SK-N-SH treated with all-trans-retinoic acid at 6 μM for 48 hours (cell line): ENCODE data around the gene ZC4H2.
"Not testable (repeated sequence)": the region's sequence is repeated elsewhere in the genome, so short reads cannot be mapped to it uniquely, and the experiment has no call there.

Experiments used
- ATAC-seq: fragments of 200-7000 bp; cut with Tn5 transposase; 3 replicates; pipeline ENCODE4 v1.9.1; 2020; ENCODE audit warnings: mild to moderate bottlenecking, moderate library complexity
- ARNTL ChIP-seq: fragments of 450-650 bp; formaldehyde crosslinking; IDR thresholded peaks from 2 replicates; pipeline ENCODE4 v1.5.0; 2020; ENCODE audit warnings: low read depth, mild to moderate bottlenecking, moderate library complexity, borderline replicate concordance
- BACH2 ChIP-seq: fragments of 250-450 bp; sonication (Bioruptor Pico); IDR thresholded peaks from 2 replicates; pipeline ENCODE4 v1.9.0; 2021; ENCODE audit warnings: mild to moderate bottlenecking, borderline replicate concordance
- CREB5 ChIP-seq: fragments of 250-450 bp; sonication (Bioruptor Pico); IDR thresholded peaks from 2 replicates; pipeline ENCODE4 v1.5.1; 2020; ENCODE audit warnings: low read depth, mild to moderate bottlenecking, moderate library complexity
- CSDC2 ChIP-seq: fragments of 250-450 bp; sonication (Bioruptor Pico); IDR thresholded peaks from 2 replicates; pipeline ENCODE4 v1.5.0; 2020; ENCODE audit warnings: mild to moderate bottlenecking, moderate library complexity
- CSRNP3 ChIP-seq: fragments of 250-450 bp; sonication (Bioruptor Pico); IDR thresholded peaks from 2 replicates; pipeline ENCODE4 v1.5.1; 2021; ENCODE audit warnings: mild to moderate bottlenecking, moderate library complexity
- ESRRG ChIP-seq: fragments of 250-450 bp; sonication (Bioruptor Pico); IDR thresholded peaks from 2 replicates; pipeline ENCODE4 v1.6.1; 2021; ENCODE audit warnings: mild to moderate bottlenecking
- GLIS3 ChIP-seq: fragments of 250-450 bp; sonication (Bioruptor Pico); IDR thresholded peaks from 2 replicates; pipeline ENCODE4 v1.5.0; 2020; ENCODE audit warnings: mild to moderate bottlenecking, moderate library complexity
- ISL1 ChIP-seq: fragments of 250-450 bp; sonication (Bioruptor Pico); IDR thresholded peaks from 2 replicates; pipeline ENCODE4 v2.1.2; 2022; ENCODE audit warnings: mild to moderate bottlenecking, moderate library complexity
- PATZ1 ChIP-seq: fragments of 250-450 bp; sonication (Bioruptor Pico); IDR thresholded peaks from 2 replicates; pipeline ENCODE4 v1.8.0; 2020; ENCODE audit warnings: mild to moderate bottlenecking, moderate library complexity, borderline replicate concordance
- POU6F1 ChIP-seq: fragments of 250-450 bp; sonication (Bioruptor Pico); IDR thresholded peaks from 2 replicates; pipeline ENCODE4 v1.8.0; 2021; ENCODE audit warnings: low read depth, mild to moderate bottlenecking, moderate library complexity, borderline replicate concordance
- PPARA ChIP-seq: fragments of 250-450 bp; sonication (Bioruptor Pico); IDR thresholded peaks from 2 replicates; pipeline ENCODE4 v1.5.0; 2020; ENCODE audit warnings: mild to moderate bottlenecking, borderline replicate concordance
- RARB ChIP-seq: fragments of 250-450 bp; sonication (Bioruptor Pico); IDR thresholded peaks from 2 replicates; pipeline ENCODE4 v1.8.0; 2021; ENCODE audit warnings: mild to moderate bottlenecking, moderate library complexity
- SNAI2 ChIP-seq: fragments of 250-450 bp; sonication (Bioruptor Pico); IDR thresholded peaks from 2 replicates; pipeline ENCODE4 v1.5.0; 2020; ENCODE audit warnings: mild to moderate bottlenecking, moderate library complexity
- TCF4 ChIP-seq: fragments of 250-450 bp; sonication (Bioruptor Pico); IDR thresholded peaks from 2 replicates; pipeline ENCODE4 v1.8.0; 2021; ENCODE audit warnings: mild to moderate bottlenecking, moderate library complexity, borderline replicate concordance
- TOX ChIP-seq: fragments of 250-450 bp; sonication (Bioruptor Pico); IDR thresholded peaks from 2 replicates; pipeline ENCODE4 v1.8.0; 2021; ENCODE audit warnings: mild to moderate bottlenecking, moderate library complexity, borderline replicate concordance
- TSHZ2 ChIP-seq: fragments of 250-450 bp; sonication (Bioruptor Pico); IDR thresholded peaks from 2 replicates; pipeline ENCODE4 v1.5.0; 2020; ENCODE audit warnings: mild to moderate bottlenecking, moderate library complexity
- ZC3H10 ChIP-seq: fragments of 250-450 bp; sonication (Bioruptor Pico); IDR thresholded peaks from 2 replicates; pipeline ENCODE4 v1.5.1; 2021; ENCODE audit warnings: mild to moderate bottlenecking, moderate library complexity
- ZFP3 ChIP-seq: fragments of 250-450 bp; sonication (Bioruptor Pico); IDR thresholded peaks from 2 replicates; pipeline ENCODE4 v1.5.0; 2020; ENCODE audit warnings: mild to moderate bottlenecking, moderate library complexity
- ZFP30 ChIP-seq: fragments of 450-650 bp; formaldehyde crosslinking; IDR thresholded peaks from 2 replicates; pipeline ENCODE4 v1.5.0; 2022; ENCODE audit warnings: mild to moderate bottlenecking, moderate library complexity
- ZNF565 ChIP-seq: fragments of 450-650 bp; formaldehyde crosslinking; conservative IDR thresholded peaks from 2 replicates; pipeline ENCODE4 v1.5.0; 2020; ENCODE audit warnings: low read depth, mild to moderate bottlenecking, moderate library complexity
- ZNF70 ChIP-seq: fragments of 450-650 bp; formaldehyde crosslinking; IDR thresholded peaks from 2 replicates; pipeline ENCODE4 v1.5.0; 2020; ENCODE audit warnings: mild to moderate bottlenecking, moderate library complexity

The ZC4H2 gene

GRCh38 chrX:64908121-64908520 lies 68.1 kb downstream of the ZC4H2 start:
- ATAC-seq = no peak
- TF ChIP-seq SNAI2 (CRISPR knock-in tag) = no peak
- no peak for TF ChIP-seq ESRRG (CRISPR knock-in tag)
- no peak for TF ChIP-seq TSHZ2 (CRISPR knock-in tag)
- TF ChIP-seq CSDC2 (CRISPR knock-in tag) = no peak
- no peak for TF ChIP-seq CSRNP3
- no peak for TF ChIP-seq ISL1
- no peak for TF ChIP-seq TOX (CRISPR knock-in tag)
- no peak for TF ChIP-seq ZNF565 (CRISPR knock-in tag)
- no peak for TF ChIP-seq GLIS3 (CRISPR knock-in tag)
- no peak for TF ChIP-seq ZNF70 (CRISPR knock-in tag)
- TF ChIP-seq RARB = no peak
- no peak for TF ChIP-seq BACH2 (CRISPR knock-in tag)
- TF ChIP-seq TCF4 (CRISPR knock-in tag) = no peak
- no peak for TF ChIP-seq CREB5 (CRISPR knock-in tag)
- TF ChIP-seq, all 23 proteins: peak for 0

- ATAC-seq = peak; percentile 73
Observed at GRCh38 chrX:64894454-64895038, 81.7 kb downstream of the ZC4H2 start.

GRCh38 chrX:64885850-64886249 lies 90.4 kb downstream of the ZC4H2 start:
- 0 out of 3 replicates have a peak, but pooled peaks have one; percentile 35 for ATAC-seq
- no peak for TF ChIP-seq CREB5 (CRISPR knock-in tag)
- no peak for TF ChIP-seq ZNF70 (CRISPR knock-in tag)
- no peak for TF ChIP-seq SNAI2 (CRISPR knock-in tag)
- TF ChIP-seq ZFP3 (CRISPR knock-in tag) = no peak
- TF ChIP-seq POU6F1 (CRISPR knock-in tag) = no peak
- no peak for TF ChIP-seq RARB
- no peak for TF ChIP-seq ESRRG (CRISPR knock-in tag)
- TF ChIP-seq ISL1 = no peak
- TF ChIP-seq PATZ1 = no peak
- TF ChIP-seq ZC3H10 (CRISPR knock-in tag) = no peak
- no peak for TF ChIP-seq ZFP30 (CRISPR knock-in tag)
- TF ChIP-seq PPARA (CRISPR knock-in tag) = no peak
- TF ChIP-seq TCF4 (CRISPR knock-in tag) = no peak
- no peak for TF ChIP-seq GLIS3 (CRISPR knock-in tag)

More at GRCh38 chrX:64894454-64895038, 81.7 kb downstream of the ZC4H2 start:
- no peak for TF ChIP-seq ISL1
- no peak for TF ChIP-seq ARNTL (CRISPR knock-in tag)
- no peak for TF ChIP-seq CSRNP3
- TF ChIP-seq TCF4 (CRISPR knock-in tag) = no peak

GRCh38 chrX:64878709-64879108 lies 97.5 kb downstream of the ZC4H2 start:
- ATAC-seq = not testable (repeated sequence)
